Midbrain (tissue), 1 donor: Measurements from ENCODE around the gene PRKACB.
"Not testable (repeated sequence)": the region's sequence is repeated elsewhere in the genome, so short reads cannot be mapped to it uniquely, and the experiment has no call there.

Experiments
- DNase-seq: peaks from one replicate; lab custom pipeline; 2025; lab: John Stamatoyannopoulos, UW

Gene PRKACB

GRCh38 chr1:84143796-84144565, at the start of gene PRKACB:
TSS of gene PRKACB (plus strand) at chr1:84144271. CDS start at chr1:84144362, 91 bp downstream.
- peak; percentile 8 for DNase-seq

- no peak for DNase-seq
Observed at GRCh38 chr1:84095308-84095707, 48.8 kb upstream of the PRKACB start.

- DNase-seq, result no peak
Observed at GRCh38 chr1:84096176-84096575, 47.9 kb upstream of the PRKACB start.

GRCh38 chr1:84101204-84101603, 42.9 kb upstream of the PRKACB start:
- DNase-seq, result no peak

GRCh38 chr1:84103197-84103992, 40.7 kb upstream of the PRKACB start:
- peak; percentile 77 for DNase-seq

GRCh38 chr1:84107538-84107937, 36.5 kb upstream of the PRKACB start:
- DNase-seq, result not testable (repeated sequence)

GRCh38 chr1:84107955-84108354, 36.1 kb upstream of the PRKACB start:
- no peak for DNase-seq

- no peak for DNase-seq
Observed at GRCh38 chr1:84108900-84109578, 35.0 kb upstream of the PRKACB start.

GRCh38 chr1:84110629-84111028, 33.4 kb upstream of the PRKACB start:
- no peak for DNase-seq

- no peak for DNase-seq
Observed at GRCh38 chr1:84116558-84116957, 27.5 kb upstream of the PRKACB start.

- no peak for DNase-seq
Observed at GRCh38 chr1:84117868-84118267, 26.2 kb upstream of the PRKACB start.

- DNase-seq, result no peak
Observed at GRCh38 chr1:84121360-84121759, 22.7 kb upstream of the PRKACB start.

GRCh38 chr1:84122780-84123382, 21.2 kb upstream of the PRKACB start:
- DNase-seq, result peak; percentile 67

GRCh38 chr1:84133479-84133878, 10.6 kb upstream of the PRKACB start:
- DNase-seq, result no peak

GRCh38 chr1:84135341-84135740, 8.7 kb upstream of the PRKACB start:
- no peak for DNase-seq

- DNase-seq, result peak; percentile 52
Observed at GRCh38 chr1:84141182-84142003, 2.7 kb upstream of the PRKACB start.

GRCh38 chr1:84145068-84145467, 997 bp downstream of the PRKACB start:
- DNase-seq, result no peak

GRCh38 chr1:84146411-84147032, 2.5 kb downstream of the PRKACB start:
- DNase-seq, result peak; percentile 15

GRCh38 chr1:84148758-84149157, 4.7 kb downstream of the PRKACB start:
- no peak for DNase-seq

- no peak for DNase-seq
Observed at GRCh38 chr1:84152649-84153056, 8.6 kb downstream of the PRKACB start.

- DNase-seq, result no peak
Observed at GRCh38 chr1:84155517-84155916, 11.4 kb downstream of the PRKACB start.
